HepG2 (cell line): ENCODE data around the gene TMPRSS15.

ENCODE experiments used
- ESRRA ChIP-seq: sonication (generic); formaldehyde crosslinking; IDR thresholded peaks from 2 replicates; pipeline ENCODE4 v1.5.1; 2020; ENCODE audit warnings: mild to moderate bottlenecking, low read depth, missing genetic modification reagents
- KLF15 ChIP-seq: sonication (generic); formaldehyde crosslinking; IDR thresholded peaks from 2 replicates; pipeline ENCODE4 v1.8.1; 2023; ENCODE audit warnings: borderline replicate concordance, mild to moderate bottlenecking, inconsistent platforms, missing genetic modification reagents, mixed read lengths
- POLR2A ChIP-seq, 2 experiments: IDR thresholded peaks; 2 replicates each; pipeline ENCODE4 v1.6.1; 2011; ENCODE audit warnings: low read depth in 2 of 2, low read length in 2 of 2, mild to moderate bottlenecking in 1 of 2, moderate library complexity in 1 of 2; ENCODE audit not compliant: insufficient read depth in 1 of 2
- RBM22 ChIP-seq: fragments of 200-400 bp; formaldehyde crosslinking; optimal IDR thresholded peaks from 2 replicates; pipeline ENCODE3; 2017; ENCODE audit warnings: mild to moderate bottlenecking, low read length, moderate library complexity
- SIN3A ChIP-seq: IDR thresholded peaks from 2 replicates; pipeline ENCODE4 v1.6.1; 2011; ENCODE audit warnings: low read depth, mild to moderate bottlenecking, control low read depth, low read length, borderline replicate concordance
- TCF7 ChIP-seq: sonication (generic); IDR thresholded peaks from 2 replicates; pipeline ENCODE4 v1.6.1; 2016; ENCODE audit warnings: antibody characterized with exemption, low read depth
- ZFY ChIP-seq: sonication (generic); formaldehyde crosslinking; IDR thresholded peaks from 2 replicates; pipeline ENCODE4 v1.4.0; 2020; ENCODE audit warnings: missing genetic modification reagents
- ZNF234 ChIP-seq: sonication (generic); formaldehyde crosslinking; conservative IDR thresholded peaks from 2 replicates; pipeline ENCODE4 v1.5.1; 2020; ENCODE audit warnings: mild to moderate bottlenecking, missing genetic modification reagents
- ZNF530 ChIP-seq: sonication (generic); formaldehyde crosslinking; IDR thresholded peaks from 2 replicates; pipeline ENCODE4 v1.5.0; 2020; ENCODE audit warnings: low read depth, mild to moderate bottlenecking, missing genetic modification reagents
- TF ChIP-seq, protein P1 (sequence below): sonication (generic); formaldehyde crosslinking; IDR thresholded peaks from 2 replicates; pipeline ENCODE4 v1.9.0; 2021; ENCODE audit warnings: missing genetic modification reagents, mild to moderate bottlenecking, borderline replicate concordance
- TF ChIP-seq, protein P2 (sequence below): sonication (generic); formaldehyde crosslinking; IDR thresholded peaks from 2 replicates; pipeline ENCODE4 v1.5.1; 2020; ENCODE audit warnings: missing genetic modification reagents, mild to moderate bottlenecking, borderline replicate concordance

DNA sequence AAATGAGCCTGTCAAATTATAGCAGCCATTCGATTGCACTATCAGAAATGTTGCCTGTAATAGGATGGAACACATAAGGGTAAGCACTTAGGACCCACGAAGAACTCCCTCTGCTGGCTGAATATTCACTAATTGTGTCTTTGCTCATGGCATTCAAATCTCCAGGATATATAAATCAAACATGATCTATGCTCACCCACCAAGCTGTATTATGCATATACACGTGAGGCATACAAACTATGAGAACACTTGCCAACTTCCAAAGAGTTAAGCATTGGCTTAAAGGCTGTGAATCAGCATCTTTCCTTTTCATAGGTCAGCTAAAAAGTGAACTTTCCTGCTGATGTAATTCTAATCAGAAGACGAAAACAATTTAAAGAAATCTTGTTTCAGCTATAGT lies 34.5 kb downstream of the TMPRSS15 start:
- TF ChIP-seq ESRRA (CRISPR knock-in tag) (no peak), ZNF530 (no peak), POLR2A (IDR thresholded peaks at IDR 0.05; ENCODE audit: insufficient read depth in 1 of 2, low read depth in 2 of 2, low read length in 2 of 2) (no peak), TCF7 (no peak), ZNF234 (CRISPR knock-in tag) (no peak), ZFY (CRISPR knock-in tag) (no peak), KLF15 (CRISPR knock-in tag) (no peak), RBM22 (no peak), SIN3A (no peak)
- TF ChIP-seq, protein P1, sequence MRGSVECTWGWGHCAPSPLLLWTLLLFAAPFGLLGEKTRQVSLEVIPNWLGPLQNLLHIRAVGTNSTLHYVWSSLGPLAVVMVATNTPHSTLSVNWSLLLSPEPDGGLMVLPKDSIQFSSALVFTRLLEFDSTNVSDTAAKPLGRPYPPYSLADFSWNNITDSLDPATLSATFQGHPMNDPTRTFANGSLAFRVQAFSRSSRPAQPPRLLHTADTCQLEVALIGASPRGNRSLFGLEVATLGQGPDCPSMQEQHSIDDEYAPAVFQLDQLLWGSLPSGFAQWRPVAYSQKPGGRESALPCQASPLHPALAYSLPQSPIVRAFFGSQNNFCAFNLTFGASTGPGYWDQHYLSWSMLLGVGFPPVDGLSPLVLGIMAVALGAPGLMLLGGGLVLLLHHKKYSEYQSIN, result no peak
- TF ChIP-seq, protein P2, sequence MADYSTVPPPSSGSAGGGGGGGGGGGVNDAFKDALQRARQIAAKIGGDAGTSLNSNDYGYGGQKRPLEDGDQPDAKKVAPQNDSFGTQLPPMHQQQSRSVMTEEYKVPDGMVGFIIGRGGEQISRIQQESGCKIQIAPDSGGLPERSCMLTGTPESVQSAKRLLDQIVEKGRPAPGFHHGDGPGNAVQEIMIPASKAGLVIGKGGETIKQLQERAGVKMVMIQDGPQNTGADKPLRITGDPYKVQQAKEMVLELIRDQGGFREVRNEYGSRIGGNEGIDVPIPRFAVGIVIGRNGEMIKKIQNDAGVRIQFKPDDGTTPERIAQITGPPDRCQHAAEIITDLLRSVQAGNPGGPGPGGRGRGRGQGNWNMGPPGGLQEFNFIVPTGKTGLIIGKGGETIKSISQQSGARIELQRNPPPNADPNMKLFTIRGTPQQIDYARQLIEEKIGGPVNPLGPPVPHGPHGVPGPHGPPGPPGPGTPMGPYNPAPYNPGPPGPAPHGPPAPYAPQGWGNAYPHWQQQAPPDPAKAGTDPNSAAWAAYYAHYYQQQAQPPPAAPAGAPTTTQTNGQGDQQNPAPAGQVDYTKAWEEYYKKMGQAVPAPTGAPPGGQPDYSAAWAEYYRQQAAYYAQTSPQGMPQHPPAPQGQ (CRISPR knock-in tag), result no peak
